GM18505 (cell line): ENCODE results near the gene ZBTB40.

Source experiments
- ATAC-seq: cut with Tn5 transposase; IDR thresholded peaks from one replicate; pipeline ENCODE4 v1.9.1; 2021; ENCODE audit not compliant: unreplicated experiment
- POLR2A ChIP-seq: IDR thresholded peaks from 4 replicates; pipeline ENCODE4 v1.6.1; 2011; ENCODE audit warnings: borderline replicate concordance; ENCODE audit not compliant: insufficient read depth, insufficient read length; ENCODE audit errors: extremely low read depth

Gene ZBTB40

DNA sequence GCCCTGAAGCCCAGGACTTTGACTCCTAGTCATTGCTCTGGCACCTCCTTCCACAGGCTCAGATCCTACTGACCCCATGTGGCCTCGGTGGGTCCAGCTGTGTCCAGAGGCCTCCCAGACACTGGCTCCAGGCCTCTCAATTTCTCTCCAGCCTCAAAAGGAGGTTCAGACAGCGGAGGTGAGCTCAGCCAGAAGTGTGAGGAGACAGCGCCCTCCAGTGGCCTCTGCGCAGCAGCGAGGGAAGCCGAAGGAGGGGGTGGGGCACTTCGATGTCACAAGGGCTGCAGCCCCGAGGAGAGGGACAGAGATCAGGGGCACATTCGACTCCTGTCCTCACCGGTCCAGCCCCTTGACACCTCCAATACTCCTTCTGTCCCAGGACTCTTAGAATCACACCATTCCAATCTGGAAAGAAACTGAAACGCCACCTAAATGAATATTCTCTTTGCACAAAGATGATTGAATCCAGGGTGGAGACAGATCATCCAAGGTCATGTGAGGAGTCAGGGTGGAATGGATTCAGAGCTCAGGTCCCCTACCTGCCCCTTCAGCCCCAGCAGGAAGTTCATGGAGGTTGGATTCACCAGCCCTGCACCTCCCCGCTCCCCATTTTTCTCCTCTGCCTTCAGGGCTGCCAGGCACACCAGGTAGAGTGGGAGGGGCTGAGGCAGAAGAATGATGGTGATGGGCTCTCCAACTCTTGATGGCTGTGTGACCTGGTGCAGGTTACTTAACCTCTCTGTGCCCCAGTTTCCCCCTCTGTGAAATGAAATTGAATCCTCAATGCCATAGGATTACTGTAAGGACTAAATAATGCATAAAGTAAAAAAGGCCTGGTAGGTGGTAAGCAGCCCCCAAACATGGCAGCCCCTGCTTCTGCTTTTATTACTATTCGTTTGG, 34.8 kb upstream of the ZBTB40 start:
- no peak for ATAC-seq
- no peak for TF ChIP-seq POLR2A

DNA sequence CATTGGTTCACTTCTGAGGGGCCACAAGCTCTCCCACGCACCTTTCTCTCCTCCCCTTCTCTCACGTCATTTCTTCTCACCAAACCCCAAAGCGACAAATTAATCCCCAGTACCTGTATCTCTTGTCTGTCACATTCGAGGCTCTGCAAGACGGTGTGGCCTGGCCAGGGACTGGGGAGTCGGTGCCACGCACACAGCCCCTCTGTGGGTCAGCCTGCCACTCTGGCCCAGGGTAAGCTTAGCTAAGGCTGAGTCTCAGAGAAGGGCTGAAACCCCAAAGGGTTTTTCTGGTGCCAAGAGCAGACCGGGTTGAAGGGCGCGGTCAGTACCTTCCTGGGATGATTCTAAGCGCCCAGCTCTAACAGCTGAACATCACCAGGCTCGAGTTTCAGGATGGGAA, 34.2 kb upstream of the ZBTB40 start:
- no peak for TF ChIP-seq POLR2A

GRCh38 chr1:22418312-22418711, 33.3 kb upstream of the ZBTB40 start:
- no peak for TF ChIP-seq POLR2A
- no peak for ATAC-seq

More for the DNA sequence above, 34.2 kb upstream of the ZBTB40 start:
- no peak for ATAC-seq

GRCh38 chr1:22418933-22419382, 32.7 kb upstream of the ZBTB40 start:
- no peak for TF ChIP-seq POLR2A
- ATAC-seq, result no peak

GRCh38 chr1:22420455-22421053, 31.1 kb upstream of the ZBTB40 start:
- no peak for TF ChIP-seq POLR2A
- ATAC-seq, result no peak

DNA sequence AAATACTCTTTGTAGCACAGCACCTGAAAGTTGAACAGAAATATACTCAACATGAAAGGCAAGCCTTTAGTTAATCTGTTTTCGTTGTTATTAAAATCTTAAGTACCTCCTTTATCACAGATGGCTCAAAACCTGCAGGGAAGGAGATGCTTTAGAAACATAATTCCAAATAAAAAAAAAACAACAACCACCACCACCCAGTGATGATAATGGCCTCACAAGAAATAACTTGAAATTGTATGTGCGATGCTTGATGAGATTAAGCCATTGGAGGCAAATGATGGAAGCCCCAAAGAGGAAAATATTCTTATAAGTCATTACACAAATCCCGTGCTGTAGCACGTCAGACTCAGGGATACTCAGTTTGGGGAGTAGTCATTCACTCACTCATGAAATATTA, 24.9 kb upstream of the ZBTB40 start:
- ATAC-seq, result no peak
- TF ChIP-seq POLR2A, result no peak

- no peak for TF ChIP-seq POLR2A
- no peak for ATAC-seq
These were observed 23.0 kb upstream of the ZBTB40 start for GRCh38 chr1:22428672-22429071.

DNA sequence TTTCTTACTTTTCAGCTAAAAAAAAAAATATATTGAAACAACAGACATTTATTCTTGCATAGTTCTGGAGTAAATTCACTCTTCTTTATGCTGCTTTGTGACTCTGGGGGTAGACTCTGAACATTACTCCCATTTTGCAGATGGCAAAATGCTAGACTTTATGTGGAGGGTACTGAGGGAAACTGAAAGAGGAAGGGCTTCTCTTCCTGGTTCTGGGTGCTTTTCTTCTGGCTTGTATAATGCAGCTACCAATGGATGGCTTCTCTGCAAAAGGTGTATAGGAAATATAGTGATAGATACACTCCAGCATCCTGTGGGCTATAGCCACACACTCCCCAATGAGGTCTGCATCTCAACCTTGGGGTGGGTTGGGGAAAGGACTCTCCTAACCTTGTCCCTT, 19.7 kb upstream of the ZBTB40 start:
- ATAC-seq, result no peak
- no peak for TF ChIP-seq POLR2A

DNA sequence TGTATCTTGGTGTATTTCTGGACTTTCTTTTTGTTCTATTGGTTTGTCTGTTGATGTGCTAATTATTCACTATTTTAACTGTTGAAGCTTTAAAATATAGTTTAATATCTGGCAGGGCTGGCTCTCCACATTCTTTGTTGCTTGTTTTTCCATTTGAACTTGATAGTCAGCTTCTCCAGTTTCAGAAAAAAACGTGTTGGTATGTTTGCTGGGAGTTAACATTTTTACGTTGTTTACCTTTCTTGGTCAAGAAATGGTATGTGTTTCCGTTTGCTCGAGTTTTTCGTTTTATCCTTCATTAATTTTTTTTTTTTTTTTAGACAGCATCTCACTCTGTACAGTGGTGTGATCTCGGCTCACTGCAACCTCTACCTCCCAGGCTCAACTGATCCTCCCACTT, 16.9 kb upstream of the ZBTB40 start:
- no peak for ATAC-seq
- TF ChIP-seq POLR2A, result no peak

DNA sequence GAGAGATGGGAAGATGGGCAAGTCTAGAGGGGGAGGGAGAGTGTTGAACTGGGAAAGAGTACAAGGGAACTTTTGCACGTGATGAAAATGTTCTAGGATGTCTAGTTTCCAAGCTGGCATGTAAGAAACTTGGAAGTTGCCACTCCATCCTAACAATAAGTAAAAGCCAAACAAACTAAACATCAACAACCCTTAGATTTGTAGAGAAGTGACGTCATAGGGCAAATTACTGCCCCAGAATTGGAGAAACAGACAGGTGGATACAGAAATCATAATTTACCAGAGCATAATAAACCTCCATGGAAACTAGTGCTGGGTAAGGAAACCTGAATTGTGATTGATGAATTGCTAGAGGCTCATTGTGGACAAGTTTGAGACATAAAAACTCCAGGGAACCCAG, 14.7 kb upstream of the ZBTB40 start:
- no peak for ATAC-seq
- TF ChIP-seq POLR2A, result no peak

DNA sequence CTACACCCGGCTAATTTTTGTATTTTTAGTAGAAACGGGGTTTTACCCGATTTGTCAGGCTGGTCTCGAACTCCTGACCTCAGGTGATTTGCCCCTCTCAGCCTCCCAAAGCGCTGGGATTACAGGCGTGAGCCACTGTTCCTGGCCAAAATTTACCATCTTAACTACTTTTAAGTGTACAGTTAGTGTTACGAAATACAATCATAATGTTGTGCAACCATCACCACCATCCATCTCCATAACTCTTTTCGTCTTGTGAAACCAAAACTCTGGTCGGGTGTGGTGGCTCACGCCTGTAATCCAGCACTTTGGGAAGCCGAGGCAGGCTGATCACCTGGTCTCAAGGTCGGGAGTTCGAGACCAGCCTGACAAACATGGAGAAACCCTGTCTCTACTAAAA, 14.1 kb upstream of the ZBTB40 start:
- no peak for TF ChIP-seq POLR2A
- ATAC-seq, result no peak

DNA sequence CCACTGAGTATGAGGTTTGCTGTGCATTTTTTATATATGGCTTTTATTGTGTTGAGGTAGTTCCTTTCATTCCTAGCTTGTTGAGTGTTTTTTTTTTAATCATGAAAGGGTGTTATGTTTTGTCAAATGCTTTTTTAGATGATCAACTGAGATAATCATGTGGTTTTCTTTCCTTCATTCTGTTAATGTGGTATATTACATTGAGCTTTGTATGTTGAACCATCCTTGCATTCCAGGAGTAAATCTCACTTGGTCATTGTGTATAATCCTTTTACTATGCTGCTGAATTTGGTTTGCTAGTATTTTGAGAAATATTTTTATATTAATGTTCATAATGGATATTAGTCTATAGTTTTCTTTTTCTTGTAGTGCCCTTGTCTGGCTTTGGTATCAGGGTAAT, 11.1 kb upstream of the ZBTB40 start:
- ATAC-seq, result no peak
- TF ChIP-seq POLR2A, result no peak

- ATAC-seq, result no peak
- no peak for TF ChIP-seq POLR2A
These were observed 9.3 kb upstream of the ZBTB40 start for GRCh38 chr1:22442212-22442894.
